ENCODE results near the gene TTLL10. TPM values are rescaled to one million over a fixed set of nuclear protein-coding genes. Genes with fewer than 3 reads are reported as not detected.
A peak's percentile ranks its signal among the peaks of the same experiment; 100 is the strongest.

TTLL10 gene
- total and polyA plus RNA-seq, 5 donors from 2014 or later, result not detected

GRCh38 chr1:1205769-1206375 is 32.2 kb downstream of the TTLL10 start:
- Histone ChIP-seq H3K27me3 (ENCODE audit: control insufficient read depth, insufficient read depth, low read length) (no peaks in the 10 kb centered on the region), H3K4me3 (ENCODE audit: low read depth, low read length) (no peak overlapping the region), H3K27ac (ENCODE audit: insufficient read depth, low read length, poor library complexity, severe bottlenecking) (peak overlapping the region; percentile 88), H3K9me3 (ENCODE audit: control insufficient read depth in 2 of 2, low read length in 2 of 2) (no peaks in the 10 kb centered on the region), H3K36me3 (ENCODE audit: control insufficient read depth, insufficient read depth, low read length) (no peaks in the 10 kb centered on the region), H3K4me1 (ENCODE audit: control insufficient read depth, insufficient read depth, low read length, poor library complexity, severe bottlenecking) (peaks cover 54% of the 10 kb centered on the region)
- ATAC-seq (ENCODE audit: low read depth in 2 of 2) (no peak), DNase-seq (peak in 1 of 3 donors; percentile 1)
- Mint-ChIP-seq H3K36me3 (no peaks in the 10 kb centered on the region), H3K9me3 (no peaks in the 10 kb centered on the region), H3K4me1 (peaks cover 0 to 28% (median 12%) of the 10 kb centered on the region in 4 donors), H3K27ac (no peak overlapping the region), H3K4me3 (peak overlapping the region; percentile 70 to 91 (median 78)), H3K27me3 (peaks cover 7% of the 10 kb centered on the region)

GRCh38 chr1:1206376-1206965 is 32.8 kb downstream of the TTLL10 start, which contains the start of gene TNFRSF18:
TNFRSF18 (minus strand) TSS chr1:1206592; CDS start chr1:1206571, 21 bp downstream.
- Histone ChIP-seq H3K4me1 (ENCODE audit: control insufficient read depth, insufficient read depth, low read length, poor library complexity, severe bottlenecking) (peaks cover 54% of the 10 kb centered on the region), H3K9me3 (ENCODE audit: control insufficient read depth in 2 of 2, low read length in 2 of 2) (no peaks in the 10 kb centered on the region), H3K27me3 (ENCODE audit: control insufficient read depth, insufficient read depth, low read length) (no peaks in the 10 kb centered on the region), H3K36me3 (ENCODE audit: control insufficient read depth, insufficient read depth, low read length) (no peaks in the 10 kb centered on the region), H3K4me3 (ENCODE audit: low read depth, low read length) (no peak within 1 kb of the TSS), H3K27ac (ENCODE audit: insufficient read depth, low read length, poor library complexity, severe bottlenecking) (peak within 1 kb of the TSS; percentile 88)
- H3K27ac Mint-ChIP-seq, result peak within 1 kb of the TSS in 2 of 3 donors; percentile 74 to 75
- ATAC-seq (ENCODE audit: low read depth in 2 of 2) (no peak), DNase-seq (peak in 2 of 3 donors; percentile 45 to 60)
- H3K27me3 Mint-ChIP-seq, result peaks cover 7% of the 10 kb centered on the region
- H3K9me3 Mint-ChIP-seq, result no peaks in the 10 kb centered on the region
- peak within 1 kb of the TSS; percentile 70 to 91 (median 78) for H3K4me3 Mint-ChIP-seq
- H3K4me1 Mint-ChIP-seq, result peaks cover 0 to 31% (median 12%) of the 10 kb centered on the region in 4 donors
- no peaks in the 10 kb centered on the region for H3K36me3 Mint-ChIP-seq

- H3K36me3 Mint-ChIP-seq, result no peaks in the 10 kb centered on the region
- no peaks in the 10 kb centered on the region for H3K9me3 Mint-ChIP-seq
- H3K27me3 ChIP-seq (ENCODE audit: control insufficient read depth, insufficient read depth, low read length), result no peaks in the 10 kb centered on the region
- no peaks in the 10 kb centered on the region for H3K9me3 ChIP-seq (ENCODE audit: control insufficient read depth in 2 of 2, low read length in 2 of 2)
- peak overlapping the region in 1 of 3 donors; percentile 74 for H3K27ac Mint-ChIP-seq
- no peak overlapping the region for H3K4me3 ChIP-seq (ENCODE audit: low read depth, low read length)
- H3K4me3 Mint-ChIP-seq, result peak overlapping the region in 3 of 4 donors; percentile 70 to 91 (median 80)
- ATAC-seq (ENCODE audit: low read depth in 2 of 2) (no peak), DNase-seq (peak in 1 of 3 donors; percentile 9)
- peaks cover 0 to 31% (median 12%) of the 10 kb centered on the region in 4 donors for H3K4me1 Mint-ChIP-seq
- no peaks in the 10 kb centered on the region for H3K36me3 ChIP-seq (ENCODE audit: control insufficient read depth, insufficient read depth, low read length)
- peak overlapping the region; percentile 88 for H3K27ac ChIP-seq (ENCODE audit: insufficient read depth, low read length, poor library complexity, severe bottlenecking)
- peaks cover 7% of the 10 kb centered on the region for H3K27me3 Mint-ChIP-seq
- peaks cover 58% of the 10 kb centered on the region for H3K4me1 ChIP-seq (ENCODE audit: control insufficient read depth, insufficient read depth, low read length, poor library complexity, severe bottlenecking)
Measured at GRCh38 chr1:1206966-1207531, 33.4 kb downstream of the TTLL10 start.

GRCh38 chr1:1207571-1207892 is 33.9 kb downstream of the TTLL10 start:
- no peaks in the 10 kb centered on the region for H3K36me3 Mint-ChIP-seq
- H3K36me3 ChIP-seq (ENCODE audit: control insufficient read depth, insufficient read depth, low read length), result no peaks in the 10 kb centered on the region
- peak overlapping the region in 1 of 3 donors; percentile 90 for H3K27ac Mint-ChIP-seq
- H3K4me1 Mint-ChIP-seq, result peaks cover 0 to 31% (median 12%) of the 10 kb centered on the region in 4 donors
- H3K27me3 ChIP-seq (ENCODE audit: control insufficient read depth, insufficient read depth, low read length), result no peaks in the 10 kb centered on the region
- H3K9me3 ChIP-seq (ENCODE audit: control insufficient read depth in 2 of 2, low read length in 2 of 2), result no peaks in the 10 kb centered on the region
- no peak for ATAC-seq (ENCODE audit: low read depth in 2 of 2)
- peak in 1 of 3 donors; percentile 1 for DNase-seq
- H3K9me3 Mint-ChIP-seq, result no peaks in the 10 kb centered on the region
- peaks cover 62% of the 10 kb centered on the region for H3K4me1 ChIP-seq (ENCODE audit: control insufficient read depth, insufficient read depth, low read length, poor library complexity, severe bottlenecking)
- H3K4me3 Mint-ChIP-seq, result peak overlapping the region in 3 of 4 donors; percentile 85 to 95 (median 89)
- H3K27ac ChIP-seq (ENCODE audit: insufficient read depth, low read length, poor library complexity, severe bottlenecking), result peak overlapping the region; percentile 88
- peaks cover 7% of the 10 kb centered on the region for H3K27me3 Mint-ChIP-seq
- H3K4me3 ChIP-seq (ENCODE audit: low read depth, low read length), result no peak overlapping the region

- H3K27ac ChIP-seq (ENCODE audit: insufficient read depth, low read length, poor library complexity, severe bottlenecking), result peak overlapping the region; percentile 88
- H3K4me1 ChIP-seq (ENCODE audit: control insufficient read depth, insufficient read depth, low read length, poor library complexity, severe bottlenecking), result peaks cover 76% of the 10 kb centered on the region
- H3K27me3 ChIP-seq (ENCODE audit: control insufficient read depth, insufficient read depth, low read length), result no peaks in the 10 kb centered on the region
- Mint-ChIP-seq H3K36me3 (no peaks in the 10 kb centered on the region), H3K9me3 (no peaks in the 10 kb centered on the region), H3K27me3 (peaks cover 7% of the 10 kb centered on the region), H3K4me1 (peaks cover 0 to 33% (median 12%) of the 10 kb centered on the region in 4 donors), H3K27ac (peak overlapping the region in 2 of 3 donors; percentile 90 to 95), H3K4me3 (peak overlapping the region; percentile 85 to 95 (median 90))
- H3K4me3 ChIP-seq (ENCODE audit: low read depth, low read length), result no peak overlapping the region
- DNase-seq (peak in 2 of 3 donors; percentile 35 to 55), ATAC-seq (ENCODE audit: low read depth in 2 of 2) (peak; percentile 8 to 11)
- no peaks in the 10 kb centered on the region for H3K9me3 ChIP-seq (ENCODE audit: control insufficient read depth in 2 of 2, low read length in 2 of 2)
- H3K36me3 ChIP-seq (ENCODE audit: control insufficient read depth, insufficient read depth, low read length), result no peaks in the 10 kb centered on the region
Measured at GRCh38 chr1:1208713-1209433, 35.2 kb downstream of the TTLL10 start.

- no peak for ATAC-seq (ENCODE audit: low read depth in 2 of 2)
- Histone ChIP-seq H3K27me3 (ENCODE audit: control insufficient read depth, insufficient read depth, low read length) (no peaks in the 10 kb centered on the region), H3K36me3 (ENCODE audit: control insufficient read depth, insufficient read depth, low read length) (no peaks in the 10 kb centered on the region), H3K27ac (ENCODE audit: insufficient read depth, low read length, poor library complexity, severe bottlenecking) (no peak overlapping the region), H3K4me1 (ENCODE audit: control insufficient read depth, insufficient read depth, low read length, poor library complexity, severe bottlenecking) (peaks cover 83% of the 10 kb centered on the region), H3K4me3 (ENCODE audit: low read depth, low read length) (no peak overlapping the region), H3K9me3 (ENCODE audit: control insufficient read depth in 2 of 2, low read length in 2 of 2) (no peaks in the 10 kb centered on the region)
- Mint-ChIP-seq H3K36me3 (no peaks in the 10 kb centered on the region), H3K27ac (peak overlapping the region in 1 of 3 donors; percentile 25), H3K27me3 (peaks cover 7% of the 10 kb centered on the region), H3K9me3 (no peaks in the 10 kb centered on the region), H3K4me3 (peak overlapping the region; percentile 41 to 83 (median 70)), H3K4me1 (peaks cover 0 to 45% (median 18%) of the 10 kb centered on the region in 4 donors)
- peak in 1 of 3 donors; percentile 1 for DNase-seq
Measured at GRCh38 chr1:1210726-1211540, 37.3 kb downstream of the TTLL10 start.
